ENCODE measurements around the gene HTT-AS. TPM values are rescaled to one million over a fixed set of nuclear protein-coding genes. Genes with fewer than 3 reads are reported as not detected.

HTT-AS gene
- total and polyA plus RNA-seq, 2 of the 8 experiments (the other 6 are each of a cell fraction or from before 2014, with no cell fraction given) = not detected

GRCh38 chr4:3025881-3026280 is 48.5 kb downstream of the HTT-AS start:
- Histone ChIP-seq H2AK5ac (ENCODE audit: low read depth, low read length) (no peak overlapping the region), H3K23me2 (ENCODE audit: low read depth, low read length) (no peaks in the 10 kb centered on the region), H3K27ac (ENCODE audit: low read depth, low read length) (no peak overlapping the region), H2BK12ac (ENCODE audit: low read depth, low read length) (no peak overlapping the region), H2BK20ac (ENCODE audit: low read length) (no peak overlapping the region), H3K23ac (ENCODE audit: insufficient read length) (no peak overlapping the region), H3K9ac (replicated peaks in 1 of 4; ENCODE audit: extremely low read depth in 1 of 4, low read depth in 3 of 4, low read length in 3 of 4) (no peak overlapping the region), H4K91ac (replicated peaks; ENCODE audit: insufficient read length, low read length) (no peak overlapping the region), H3K56ac (replicated peaks; ENCODE audit: insufficient read length, low read depth, low read length) (no peak overlapping the region), H4K8ac (ENCODE audit: extremely low read depth, insufficient read depth, low read length) (no peak overlapping the region), H3K79me1 (ENCODE audit: low read depth, low read length) (no peaks in the 10 kb centered on the region), H4K20me1 (replicated peaks in 1 of 2; ENCODE audit: control insufficient read depth in 1 of 2, insufficient read depth in 2 of 2, low read length in 2 of 2) (no peaks in the 10 kb centered on the region), H3K27me3 (replicated peaks in 1 of 4; ENCODE audit: control insufficient read depth in 3 of 4, extremely low read depth in 1 of 4, insufficient read depth in 3 of 4, low read length in 3 of 4) (no peaks in the 10 kb centered on the region; a peak in 1 of 7 replicates), H3K4me1 (replicated peaks in 1 of 4; ENCODE audit: control insufficient read depth in 3 of 4, insufficient read depth in 4 of 4, low read length in 3 of 4) (peaks cover 0 to 7% (median 1%) of the 10 kb centered on the region in 4 experiments; a peak in 4 of 7 replicates), H3K18ac (ENCODE audit: extremely low read depth, low read length) (no peak overlapping the region), H2BK5ac (ENCODE audit: low read depth, low read length) (no peak overlapping the region), H2BK120ac (replicated peaks; ENCODE audit: low read depth, low read length) (no peak overlapping the region), H3K14ac (ENCODE audit: insufficient read length) (no peak overlapping the region), H3K36me3 (ENCODE audit: control insufficient read depth in 2 of 4, insufficient read depth in 4 of 4, low read length in 3 of 4) (no peaks in the 10 kb centered on the region), H3K4me3 (ENCODE audit: extremely low read depth in 1 of 4, insufficient read depth in 2 of 4, low read depth in 3 of 4, low read length in 4 of 4) (no peak overlapping the region), H3K4me2 (ENCODE audit: insufficient read depth in 1 of 2, low read depth in 2 of 2, low read length in 2 of 2) (no peak overlapping the region), H3K79me2 (ENCODE audit: control insufficient read depth in 1 of 2, insufficient read depth in 2 of 2, low read length in 2 of 2) (no peaks in the 10 kb centered on the region), H2BK15ac (ENCODE audit: low read length) (no peak overlapping the region), H3K4ac (replicated peaks; ENCODE audit: insufficient read length, low read depth, low read length) (no peak overlapping the region), H3K9me3 (ENCODE audit: insufficient read depth in 2 of 2, low read depth in 1 of 2, low read length in 1 of 2) (no peaks in the 10 kb centered on the region), H2AFZ (ENCODE audit: low read length) (no peak overlapping the region), H4K5ac (ENCODE audit: insufficient read length, low read depth, low read length) (no peak overlapping the region)
- no peak for DNase-seq (ENCODE audit: low read depth in 1 of 2, low spot score in 2 of 2)
- TF ChIP-seq SRF (IDR thresholded peaks at IDR 0.05; ENCODE audit: low read depth, low read length) (no peak), CREB1 (IDR thresholded peaks at IDR 0.05) (no peak), TCF12 (IDR thresholded peaks at IDR 0.05; ENCODE audit: low read depth, low read length) (no peak), POU5F1 (IDR thresholded peaks at IDR 0.05; ENCODE audit: low read depth, low read length) (no peak), SP4 (IDR thresholded peaks at IDR 0.05; ENCODE audit: low read length) (no peak), POLR2A (IDR thresholded peaks at IDR 0.05; ENCODE audit: control extremely low read depth in 1 of 2, low read depth in 2 of 2, low read length in 2 of 2) (no peak), SP1 (IDR thresholded peaks at IDR 0.05; ENCODE audit: low read depth, low read length) (no peak), E2F6 (IDR thresholded peaks at IDR 0.05) (no peak), TAF1 (IDR thresholded peaks at IDR 0.05; ENCODE audit: low read depth, low read length) (no peak), SP2 (IDR thresholded peaks at IDR 0.05; ENCODE audit: low read length) (no peak)
- CTCF ChIA-PET (ENCODE audit: partially characterized antibody) = no interaction called here
- FAIRE-seq = no peak
- POLR2A ChIA-PET (ENCODE audit: partially characterized antibody) = no interaction called here
- 92% methylated on average over 21 of the region's 21 CpGs; no CpG with 5 or more reads in 1 of the 2 experiments for WGBS, 2 experiments (ENCODE audit: extremely low coverage in 1 of 2, insufficient coverage in 1 of 2, insufficient read length in 1 of 2, insufficient replicate concordance in 2 of 2, low coverage in 1 of 2, low lambda C conversion rate in 2 of 2, missing lambda C conversion rate in 1 of 2)
